Common myeloid progenitor, CD34-positive (primary cell): ENCODE measurements around the gene GPBP1.
"Not testable (repeated sequence)": the region's sequence is repeated elsewhere in the genome, so short reads cannot be mapped to it uniquely, and the experiment has no call there.

Experiments
- CTCF ChIA-PET: fragments of 350-600 bp; sonication (Branson Sonifier 250); formaldehyde crosslinking; loops from one replicate; lab custom pipeline; 2021; ENCODE audit warnings: antibody characterized with exemption; lab: Charles Lee
- POLR2A ChIA-PET: fragments of 350-600 bp; sonication (Branson Sonifier 250); formaldehyde crosslinking; loops from one replicate; lab custom pipeline; 2021; ENCODE audit warnings: antibody characterized with exemption; lab: Charles Lee
- DNase-seq, 3 donors: peaks; one replicate each; pipeline versions ENCODE4 v3.0.0 to v3.0.0-alpha.2; 2013
- H3K27ac ChIP-seq, 2 experiments: 1 replicate in 1 of 2; 2 replicates in 1 of 2; pipeline ENCODE4 v1.7.0; 2013; ENCODE audit warnings: inconsistent platforms in 2 of 2, low read length in 2 of 2, mild to moderate bottlenecking in 2 of 2, low read depth in 1 of 2, moderate library complexity in 1 of 2; ENCODE audit not compliant: severe bottlenecking in 2 of 2, insufficient read depth in 1 of 2, poor library complexity in 1 of 2
- H3K27me3 ChIP-seq, 5 experiments: replicated peaks in 2 of 5; 1 replicate in 3 of 5; 2 replicates in 2 of 5; pipeline versions ENCODE4 v1.6.1 to v1.7.0; 2013; ENCODE audit warnings: low read length in 4 of 5, mild to moderate bottlenecking in 2 of 5, moderate library complexity in 2 of 5, inconsistent platforms in 1 of 5; ENCODE audit not compliant: insufficient read depth in 5 of 5, control insufficient read depth in 4 of 5
- H3K36me3 ChIP-seq, 4 experiments: 1 replicate in 2 of 4; 2 replicates in 2 of 4; pipeline versions ENCODE4 v1.6.1 to v1.7.0; 2013; ENCODE audit warnings: low read length in 3 of 4, control low read depth in 1 of 4, mild to moderate bottlenecking in 1 of 4; ENCODE audit not compliant: control insufficient read depth in 4 of 4, insufficient read depth in 4 of 4
- H3K4me1 ChIP-seq, 4 experiments: 1 replicate in 3 of 4; 2 replicates in 1 of 4; pipeline versions ENCODE4 v1.6.1 to v1.7.1; 2013; ENCODE audit warnings: low read length in 3 of 4, mild to moderate bottlenecking in 3 of 4, control low read depth in 1 of 4, inconsistent platforms in 1 of 4, moderate library complexity in 1 of 4; ENCODE audit not compliant: control insufficient read depth in 4 of 4, insufficient read depth in 4 of 4; ENCODE audit errors: control extremely low read depth in 1 of 4
- H3K4me3 ChIP-seq, 7 experiments: 1 replicate in 4 of 7; 2 replicates in 3 of 7; pipeline versions ENCODE4 v1.5.1 to v1.7.0; 2013; ENCODE audit warnings: mild to moderate bottlenecking in 7 of 7, low read length in 6 of 7, moderate library complexity in 6 of 7, inconsistent platforms in 2 of 7, low read depth in 2 of 7, control low read depth in 1 of 7; ENCODE audit not compliant: insufficient read depth in 4 of 7, control insufficient read depth in 1 of 7; ENCODE audit errors: extremely low read depth in 1 of 7
- H3K9me3 ChIP-seq, 5 experiments: 1 replicate in 4 of 5; 2 replicates in 1 of 5; pipeline versions ENCODE4 v1.6.1 to v1.7.1; 2013; ENCODE audit warnings: low read length in 4 of 5, mild to moderate bottlenecking in 2 of 5, inconsistent platforms in 1 of 5, low read depth in 1 of 5, moderate library complexity in 1 of 5; ENCODE audit not compliant: control insufficient read depth in 4 of 5, insufficient read depth in 2 of 5; ENCODE audit errors: control extremely low read depth in 1 of 5
- WGBS: methylation state at CpG from one replicate; pipeline ENCODE4 v1.1.5; 2013; ENCODE audit not compliant: insufficient coverage; 5-methylcytosine and 5-hydroxymethylcytosine counted together

The GPBP1 gene

DNA sequence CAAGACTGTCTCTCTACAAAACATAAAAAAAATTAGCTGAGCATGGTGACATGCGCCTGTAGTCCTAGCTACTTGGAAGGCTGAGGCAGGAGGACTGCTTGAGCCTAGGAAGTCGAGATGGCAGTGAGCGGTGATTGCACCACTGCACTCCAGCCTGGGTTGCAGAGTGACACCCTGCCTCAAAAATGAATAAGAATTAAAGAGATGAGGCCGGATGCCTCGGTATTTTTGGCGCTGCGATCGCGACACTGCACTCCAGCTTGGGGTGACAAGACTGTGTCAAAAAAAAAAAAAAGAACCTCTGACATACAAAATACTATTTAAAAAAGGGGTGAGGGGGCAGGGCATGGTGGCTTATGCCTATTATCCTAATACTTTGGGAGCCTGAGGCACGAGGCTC lies 7.3 kb downstream of the GPBP1 start:
- Histone ChIP-seq H3K4me1 (peaks cover 21 to 57% (median 34%) of the 10 kb centered on the region in 4 experiments), H3K27me3 (no peaks in the 10 kb centered on the region), H3K4me3 (no peak overlapping the region), H3K36me3 (peaks cover 4 to 18% (median 10%) of the 10 kb centered on the region in 4 experiments), H3K27ac (no peak overlapping the region), H3K9me3 (peaks cover 0 to 3% (median 0%) of the 10 kb centered on the region in 5 experiments)
- 80% methylated on average over 5 of the region's 10 CpGs for WGBS
- no peak for DNase-seq
- ChIA-PET CTCF (interaction anchor here (0.5 kb wide), 1 partner anchor 50 kb away, joined by 4 read pairs; no protein-coding TSS in a partner anchor), POLR2A (interaction anchor here (0.6 kb wide), 1 partner anchor 9 kb away, joined by 3 read pairs; no protein-coding TSS in a partner anchor)

DNA sequence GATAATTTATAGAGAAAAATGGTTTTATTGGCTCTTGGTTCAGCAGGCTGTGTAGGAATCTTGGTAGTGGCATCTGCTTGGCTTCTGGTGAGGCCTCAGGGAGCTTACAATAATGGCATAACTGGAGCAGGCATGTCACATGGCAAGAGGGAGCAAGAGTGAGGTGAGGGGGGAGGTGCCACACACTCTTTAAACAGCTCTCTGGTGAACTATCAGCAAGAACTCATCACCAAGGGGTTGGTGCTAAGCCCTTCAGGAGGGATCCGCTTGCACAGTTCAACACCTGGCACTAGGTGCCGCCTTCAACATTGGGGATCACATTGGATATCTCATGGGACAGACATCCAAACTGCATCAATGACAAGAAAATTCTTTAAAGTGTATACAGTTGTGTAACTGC lies 10.5 kb downstream of the GPBP1 start:
- peaks cover 0 to 3% (median 0%) of the 10 kb centered on the region in 5 experiments for H3K9me3 ChIP-seq
- WGBS: no CpG with 5 or more reads among the region's 2 CpGs
- DNase-seq: no peak
- ChIA-PET POLR2A (no interaction called here), CTCF (no interaction called here)
- H3K27ac ChIP-seq: no peak overlapping the region
- no peak overlapping the region for H3K4me3 ChIP-seq
- H3K27me3 ChIP-seq: no peaks in the 10 kb centered on the region
- H3K36me3 ChIP-seq: peaks cover 7 to 17% (median 12%) of the 10 kb centered on the region in 4 experiments
- peaks cover 14 to 40% (median 22%) of the 10 kb centered on the region in 4 experiments for H3K4me1 ChIP-seq

DNA sequence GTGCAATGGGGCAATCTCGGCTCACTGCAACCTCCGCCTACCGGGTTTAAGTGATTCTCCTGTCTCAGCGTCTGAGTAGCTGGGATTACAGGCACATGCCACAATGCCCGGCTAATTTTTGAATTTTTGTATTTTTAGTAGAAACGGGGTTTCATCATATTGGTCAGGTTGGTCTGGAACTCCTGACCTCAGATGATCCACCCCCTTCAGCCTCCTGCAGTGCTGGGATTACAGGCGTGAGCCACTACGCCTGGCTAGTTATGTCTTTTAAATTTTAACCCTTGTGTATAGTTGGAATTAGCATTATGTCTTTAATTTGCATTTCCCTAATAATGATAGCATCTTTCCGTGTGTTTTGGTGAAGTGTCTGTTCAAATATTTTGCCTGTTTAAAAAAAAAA lies 11.5 kb downstream of the GPBP1 start:
- H3K27ac ChIP-seq: no peak overlapping the region
- no peak overlapping the region for H3K4me3 ChIP-seq
- H3K36me3 ChIP-seq: peaks cover 7 to 18% (median 12%) of the 10 kb centered on the region in 4 experiments
- peaks cover 7 to 31% (median 14%) of the 10 kb centered on the region in 4 experiments for H3K4me1 ChIP-seq
- no peak for DNase-seq
- CTCF ChIA-PET: no interaction called here
- H3K27me3 ChIP-seq: no peaks in the 10 kb centered on the region
- peaks cover 0 to 3% (median 0%) of the 10 kb centered on the region in 5 experiments for H3K9me3 ChIP-seq
- POLR2A ChIA-PET: no interaction called here
- WGBS: 95% methylated on average over 3 of the region's 9 CpGs

DNA sequence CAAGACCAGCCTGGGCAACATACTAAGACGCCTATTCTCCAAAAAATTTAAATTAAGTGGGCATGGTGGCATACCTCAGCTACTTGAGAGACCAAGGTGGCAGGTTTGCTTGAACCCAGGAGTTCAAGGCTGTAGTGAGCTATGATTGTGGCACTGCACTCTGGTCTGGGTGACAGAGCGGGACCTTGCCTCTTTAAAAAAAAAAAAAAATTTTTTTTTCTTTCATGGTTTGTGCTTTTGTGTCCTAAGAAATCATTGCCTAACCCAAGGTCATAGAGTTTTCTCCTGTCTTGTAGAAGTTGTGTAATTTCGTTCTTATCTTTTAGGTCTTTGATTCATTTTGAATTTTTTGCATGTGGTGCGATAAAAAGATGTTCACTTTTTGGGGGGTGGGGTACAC lies 12.3 kb downstream of the GPBP1 start:
- H3K4me3 ChIP-seq: no peak overlapping the region

DNA sequence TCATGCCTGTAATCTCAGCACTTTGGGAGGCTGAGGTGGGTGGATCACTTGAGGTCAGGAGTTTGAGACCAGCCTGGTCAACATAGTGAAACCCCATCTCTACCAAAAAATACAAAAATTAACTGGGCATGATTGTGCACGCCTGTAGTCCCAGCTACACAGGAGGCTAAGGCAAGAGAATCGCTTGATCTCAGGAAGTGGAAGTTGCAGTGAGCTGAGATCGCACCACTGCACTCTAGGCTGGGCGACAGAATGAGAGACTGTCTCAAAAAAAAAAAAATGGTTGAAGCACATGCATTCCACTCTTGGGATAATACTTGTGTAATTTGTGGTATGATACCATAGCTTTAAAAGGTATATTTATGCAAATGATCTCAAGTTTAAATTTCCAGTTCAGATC lies 14.1 kb downstream of the GPBP1 start:
- not testable (repeated sequence) for H3K9me3 ChIP-seq, H3K27ac ChIP-seq, H3K27me3 ChIP-seq, DNase-seq, H3K4me3 ChIP-seq
- POLR2A ChIA-PET: interaction anchor here (0.6 kb wide), 2 partner anchors 16 to 20 kb away, joined by 3 read pairs; no protein-coding TSS in a partner anchor
- WGBS: 42% methylated on average over 3 of the region's 4 CpGs
- Histone ChIP-seq H3K4me1 (peaks cover 0 to 17% (median 13%) of the 10 kb centered on the region in 4 experiments), H3K36me3 (peaks cover 7 to 21% (median 11%) of the 10 kb centered on the region in 4 experiments)
- CTCF ChIA-PET: interaction anchor here (1.1 to 3.2 kb wide), 4 partner anchors 9 to 35 kb away, joined by 3 to 11 read pairs (median 8); no protein-coding TSS in a partner anchor

More for the DNA sequence above, 12.3 kb downstream of the GPBP1 start:
- 93% methylated on average over 3 of the region's 4 CpGs for WGBS
- no peak overlapping the region for H3K27ac ChIP-seq
- ChIA-PET POLR2A (no interaction called here), CTCF (interaction anchor here (0.8 to 3.1 kb wide), 2 partner anchors 10 to 17 kb away, joined by 3 to 11 read pairs; no protein-coding TSS in a partner anchor)
- no peak for DNase-seq
- peaks cover 0 to 3% (median 0%) of the 10 kb centered on the region in 5 experiments for H3K9me3 ChIP-seq
- peaks cover 4 to 23% (median 13%) of the 10 kb centered on the region in 4 experiments for H3K4me1 ChIP-seq
- H3K27me3 ChIP-seq: no peaks in the 10 kb centered on the region
- peaks cover 7 to 21% (median 12%) of the 10 kb centered on the region in 4 experiments for H3K36me3 ChIP-seq

DNA sequence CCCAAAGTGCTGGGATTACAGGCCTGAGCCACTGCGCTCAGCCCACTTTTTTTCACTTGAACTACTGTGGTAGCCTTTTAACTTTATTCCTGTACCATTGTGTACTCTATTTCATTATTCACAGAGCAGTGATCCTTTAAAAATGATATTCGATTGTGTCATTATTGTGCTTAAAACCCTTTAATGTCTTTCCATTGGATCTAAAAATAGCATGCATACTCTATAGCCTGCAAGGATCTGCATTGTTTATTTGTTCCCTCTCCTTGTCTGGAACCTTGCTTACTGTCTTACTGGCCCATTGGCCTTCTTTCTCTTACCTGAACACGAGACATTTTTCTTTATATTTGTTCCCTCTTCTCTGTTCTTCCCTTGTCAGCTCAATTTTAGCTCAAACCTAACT lies 15.7 kb downstream of the GPBP1 start:
- ChIA-PET CTCF (interaction anchor here (1.4 to 3.2 kb wide), 4 partner anchors 10 to 31 kb away, joined by 5 to 11 read pairs (median 9); no protein-coding TSS in a partner anchor), POLR2A (interaction anchor here (0.6 kb wide), 1 partner anchor 8 kb away, joined by 3 read pairs; no protein-coding TSS in a partner anchor)
- no peak for DNase-seq
- Histone ChIP-seq H3K27me3 (no peaks in the 10 kb centered on the region), H3K4me3 (no peak overlapping the region), H3K36me3 (peaks cover 2 to 17% (median 7%) of the 10 kb centered on the region in 4 experiments), H3K4me1 (peaks cover 0 to 17% (median 13%) of the 10 kb centered on the region in 4 experiments), H3K27ac (no peak overlapping the region), H3K9me3 (no peaks in the 10 kb centered on the region)
- WGBS: 100% methylated on average over 2 of the region's 3 CpGs

DNA sequence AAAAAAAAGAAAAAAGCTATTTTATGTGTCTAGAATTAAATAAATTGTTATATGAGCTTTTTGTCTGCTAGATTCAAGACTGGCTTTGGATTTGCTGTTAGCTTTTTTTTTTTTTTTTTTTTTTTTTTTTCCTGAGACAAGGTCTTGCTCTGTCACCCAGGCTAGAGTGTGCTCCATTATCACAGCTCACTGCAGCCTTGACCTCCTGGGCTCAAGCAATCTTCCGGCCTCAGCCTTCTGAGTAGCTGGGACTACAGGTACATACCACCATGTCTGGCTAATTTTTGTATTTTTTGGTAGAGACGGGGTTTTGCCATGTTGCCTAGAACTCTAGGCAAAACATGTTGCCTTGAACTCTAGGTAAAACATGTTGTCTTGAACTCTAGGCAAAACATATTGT lies 16.7 kb downstream of the GPBP1 start:
- peaks cover 2 to 19% (median 8%) of the 10 kb centered on the region in 4 experiments for H3K36me3 ChIP-seq
- H3K27ac ChIP-seq: no peak overlapping the region
- CTCF ChIA-PET: interaction anchor here (0.7 to 3.2 kb wide), 6 partner anchors 8 to 290 kb away, joined by 3 to 11 read pairs (median 4); no protein-coding TSS in a partner anchor
- WGBS: 100% methylated on average over 1 of the region's 2 CpGs
- H3K27me3 ChIP-seq: no peaks in the 10 kb centered on the region
- no peak overlapping the region for H3K4me3 ChIP-seq
- POLR2A ChIA-PET: no interaction called here
- no peaks in the 10 kb centered on the region for H3K9me3 ChIP-seq
- peaks cover 0 to 16% (median 11%) of the 10 kb centered on the region in 4 experiments for H3K4me1 ChIP-seq
- no peak for DNase-seq
